ENCODE data around the gene ZBTB38.

ZBTB38 gene

GRCh38 chr3:141356046-141356445, 12.3 kb upstream of the ZBTB38 start:
- no peak for TF ChIP-seq CTCF (IDR thresholded peaks at IDR 0.05; ENCODE audit: extremely low read depth, missing control alignments)

GRCh38 chr3:141360888-141361598, 7.3 kb upstream of the ZBTB38 start:
- DNase-seq (ENCODE audit: low spot score): peak; percentile 75
- peak; percentile 56 for TF ChIP-seq CTCF (IDR thresholded peaks at IDR 0.05; ENCODE audit: extremely low read depth, missing control alignments)

More at GRCh38 chr3:141356046-141356445, 12.3 kb upstream of the ZBTB38 start:
- DNase-seq (ENCODE audit: low spot score): no peak

GRCh38 chr3:141362736-141363135, 5.6 kb upstream of the ZBTB38 start:
- no peak for DNase-seq (ENCODE audit: low spot score)
- no peak for TF ChIP-seq CTCF (IDR thresholded peaks at IDR 0.05; ENCODE audit: extremely low read depth, missing control alignments)

DNA sequence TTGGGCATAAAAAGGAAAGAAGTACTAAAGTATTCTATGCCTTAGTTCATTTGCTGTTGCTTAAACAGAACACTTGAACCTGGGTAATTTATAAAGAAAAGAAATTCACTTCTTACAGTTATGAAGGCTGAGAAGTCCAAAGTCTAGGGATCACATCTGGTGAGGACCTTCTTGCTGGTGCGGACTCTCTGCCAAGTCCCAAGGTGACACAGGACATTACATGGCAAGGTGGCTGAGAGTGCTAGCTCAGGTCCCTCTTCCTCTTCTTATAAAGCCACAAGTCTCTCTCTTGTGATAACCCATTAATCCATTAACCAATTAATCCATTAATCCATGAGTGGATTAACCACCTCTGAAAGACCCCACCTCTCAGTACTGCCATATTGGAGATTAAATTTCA, 3.1 kb upstream of the ZBTB38 start:
- DNase-seq (ENCODE audit: low spot score): no peak
- TF ChIP-seq CTCF (IDR thresholded peaks at IDR 0.05; ENCODE audit: extremely low read depth, missing control alignments): no peak

- TF ChIP-seq CTCF (IDR thresholded peaks at IDR 0.05; ENCODE audit: extremely low read depth, missing control alignments): no peak
- DNase-seq (ENCODE audit: low spot score): no peak
These were observed 1.8 kb upstream of the ZBTB38 start for GRCh38 chr3:141366285-141367037.

DNA sequence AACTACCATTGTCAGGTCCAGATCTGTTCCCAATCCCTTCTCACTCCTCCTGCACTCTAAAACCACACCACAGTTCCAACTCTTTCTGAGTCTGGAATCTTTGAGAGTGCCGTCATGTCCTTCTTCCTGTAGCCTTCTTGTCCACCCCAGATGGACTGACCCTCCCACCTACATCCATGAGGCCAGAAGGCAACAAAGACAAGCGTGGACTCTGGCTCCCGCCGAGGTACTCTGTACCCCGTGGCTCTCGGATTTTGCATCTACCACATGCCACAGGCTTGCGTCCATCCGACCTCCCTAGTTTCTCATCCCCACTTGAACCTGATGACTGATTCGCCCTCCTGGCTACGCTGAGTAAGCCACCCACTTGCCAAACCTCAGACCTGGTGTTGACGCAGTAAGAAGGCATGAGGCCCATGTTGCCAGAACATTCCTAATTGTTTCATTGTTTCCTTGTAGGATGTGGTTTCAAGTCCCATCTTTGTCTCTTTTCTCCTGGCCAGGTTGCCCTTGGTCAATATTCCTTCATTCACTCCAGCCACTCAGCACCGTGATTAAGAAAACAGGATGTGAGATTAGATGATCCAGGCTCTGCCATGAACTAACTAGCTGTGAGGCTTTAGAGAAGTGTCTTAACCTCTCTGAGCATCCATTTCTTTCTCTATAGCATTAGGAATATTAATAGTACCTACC, 1.1 kb upstream of the ZBTB38 start:
- no peak for DNase-seq (ENCODE audit: low spot score)
- TF ChIP-seq CTCF (IDR thresholded peaks at IDR 0.05; ENCODE audit: extremely low read depth, missing control alignments): no peak

Data from GM20000 (cell line).